NCI-H1105 (cell line): ENCODE data around the gene ADAMTS2.

ENCODE experiments used
- DNase-seq: peaks from one replicate; lab custom pipeline; 2025; lab: John Stamatoyannopoulos, UW

Gene ADAMTS2

GRCh38 chr5:179311091-179311470 lies 34.2 kb downstream of the ADAMTS2 start:
- DNase-seq, result no peak

GRCh38 chr5:179310439-179311090 lies 34.7 kb downstream of the ADAMTS2 start:
- no peak for DNase-seq

GRCh38 chr5:179309751-179310320 lies 35.4 kb downstream of the ADAMTS2 start:
- DNase-seq, result no peak

GRCh38 chr5:179309383-179309670 lies 35.9 kb downstream of the ADAMTS2 start:
- DNase-seq, result no peak

GRCh38 chr5:179308563-179309382 lies 36.5 kb downstream of the ADAMTS2 start:
- no peak for DNase-seq

GRCh38 chr5:179307931-179308471 lies 37.3 kb downstream of the ADAMTS2 start:
- DNase-seq, result no peak

GRCh38 chr5:179307013-179307800 lies 38.1 kb downstream of the ADAMTS2 start:
- no peak for DNase-seq

- no peak for DNase-seq
These were observed 38.9 kb downstream of the ADAMTS2 start for GRCh38 chr5:179306191-179307012.

GRCh38 chr5:179304871-179305270 lies 40.4 kb downstream of the ADAMTS2 start:
- DNase-seq, result no peak

- DNase-seq, result no peak
These were observed 40.8 kb downstream of the ADAMTS2 start for GRCh38 chr5:179304466-179304865.

- no peak for DNase-seq
These were observed 41.6 kb downstream of the ADAMTS2 start for GRCh38 chr5:179303451-179304200.

- no peak for DNase-seq
These were observed 42.6 kb downstream of the ADAMTS2 start for GRCh38 chr5:179302499-179303185.

GRCh38 chr5:179301796-179302195 lies 43.5 kb downstream of the ADAMTS2 start:
- DNase-seq, result no peak

GRCh38 chr5:179301376-179301775 lies 43.9 kb downstream of the ADAMTS2 start:
- DNase-seq, result no peak

GRCh38 chr5:179300581-179301180 lies 44.6 kb downstream of the ADAMTS2 start:
- DNase-seq, result no peak

- no peak for DNase-seq
These were observed 46.9 kb downstream of the ADAMTS2 start for GRCh38 chr5:179298181-179298993.

- no peak for DNase-seq
These were observed 47.6 kb downstream of the ADAMTS2 start for GRCh38 chr5:179297486-179298180.

GRCh38 chr5:179297026-179297425 lies 48.2 kb downstream of the ADAMTS2 start:
- no peak for DNase-seq
